ENCODE data around the gene RPL10. TPM values are rescaled to one million over a fixed set of nuclear protein-coding genes. Genes with fewer than 3 reads are reported as not detected.

Gene RPL10
- total and polyA plus RNA-seq, 9 of the 15 experiments (the other 6 are each of a cell fraction or from before 2014, with no cell fraction given): 3,774 to 7,600 (median 5,014) TPM

DNA sequence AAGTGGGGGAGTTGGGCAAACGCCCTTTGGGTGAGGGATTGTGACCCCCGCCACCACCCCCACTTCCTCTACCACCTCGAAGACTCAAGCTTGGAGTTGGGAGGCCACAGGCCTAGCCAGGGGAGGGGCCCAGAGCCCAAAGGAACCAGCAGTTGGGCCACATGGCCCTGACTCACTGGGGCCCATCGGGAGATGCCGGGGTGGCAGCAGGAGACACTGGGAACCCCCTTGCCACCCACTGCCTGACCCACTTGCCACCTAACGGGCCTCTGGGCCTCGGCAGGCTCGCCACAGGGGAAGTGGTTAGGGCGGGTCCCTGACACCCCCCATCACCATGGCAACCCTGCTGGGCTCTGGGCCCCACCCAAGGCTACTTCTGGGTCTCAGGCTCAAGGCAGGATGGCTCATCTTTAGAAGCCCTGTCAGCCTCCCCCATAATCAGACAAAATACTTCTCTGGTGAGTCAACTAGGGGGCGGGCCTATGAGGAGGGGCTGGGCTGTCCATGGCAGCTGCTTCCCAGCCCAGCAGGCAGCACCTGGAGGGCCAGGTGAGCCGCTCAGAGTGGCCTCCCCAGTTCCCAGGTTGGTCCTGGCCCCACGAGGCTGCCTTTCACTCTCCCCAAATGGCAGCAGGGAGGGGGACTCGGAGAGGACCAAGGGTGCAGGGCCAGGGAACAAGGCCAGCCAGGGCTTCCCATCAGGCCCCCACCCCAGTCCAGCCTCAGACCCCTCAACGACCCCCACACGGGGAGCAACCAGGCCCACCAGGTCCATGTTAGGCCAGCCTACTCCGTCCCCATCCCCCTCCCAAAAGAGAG, 29.3 kb upstream of the RPL10 start (continued):
- no peak for TF ChIP-seq NELFE (IDR thresholded peaks at IDR 0.05; ENCODE audit: insufficient read depth, insufficient read length)
- no peak for TF ChIP-seq BRD9 (IDR thresholded peaks at IDR 0.05; ENCODE audit: low read depth, partially characterized antibody)
- TF ChIP-seq KDM5B (IDR thresholded peaks at IDR 0.05; ENCODE audit: insufficient replicate concordance, low read depth, low read length): no peak
- TF ChIP-seq FOXP1 (CRISPR knock-in tag; IDR thresholded peaks at IDR 0.05): no peak
- no peak for TF ChIP-seq EP300 (IDR thresholded peaks at IDR 0.05; ENCODE audit: low read length)
- peak; percentile 55; the same call in 1 of the 2 replicates for TF ChIP-seq MXI1 (IDR thresholded peaks at IDR 0.05; ENCODE audit: low read depth, low read length)
- peak; percentile 56; the same call in 1 of the 2 replicates for TF ChIP-seq GABPB1 (CRISPR knock-in tag; IDR thresholded peaks at IDR 0.05)
- TF ChIP-seq, protein P1, sequence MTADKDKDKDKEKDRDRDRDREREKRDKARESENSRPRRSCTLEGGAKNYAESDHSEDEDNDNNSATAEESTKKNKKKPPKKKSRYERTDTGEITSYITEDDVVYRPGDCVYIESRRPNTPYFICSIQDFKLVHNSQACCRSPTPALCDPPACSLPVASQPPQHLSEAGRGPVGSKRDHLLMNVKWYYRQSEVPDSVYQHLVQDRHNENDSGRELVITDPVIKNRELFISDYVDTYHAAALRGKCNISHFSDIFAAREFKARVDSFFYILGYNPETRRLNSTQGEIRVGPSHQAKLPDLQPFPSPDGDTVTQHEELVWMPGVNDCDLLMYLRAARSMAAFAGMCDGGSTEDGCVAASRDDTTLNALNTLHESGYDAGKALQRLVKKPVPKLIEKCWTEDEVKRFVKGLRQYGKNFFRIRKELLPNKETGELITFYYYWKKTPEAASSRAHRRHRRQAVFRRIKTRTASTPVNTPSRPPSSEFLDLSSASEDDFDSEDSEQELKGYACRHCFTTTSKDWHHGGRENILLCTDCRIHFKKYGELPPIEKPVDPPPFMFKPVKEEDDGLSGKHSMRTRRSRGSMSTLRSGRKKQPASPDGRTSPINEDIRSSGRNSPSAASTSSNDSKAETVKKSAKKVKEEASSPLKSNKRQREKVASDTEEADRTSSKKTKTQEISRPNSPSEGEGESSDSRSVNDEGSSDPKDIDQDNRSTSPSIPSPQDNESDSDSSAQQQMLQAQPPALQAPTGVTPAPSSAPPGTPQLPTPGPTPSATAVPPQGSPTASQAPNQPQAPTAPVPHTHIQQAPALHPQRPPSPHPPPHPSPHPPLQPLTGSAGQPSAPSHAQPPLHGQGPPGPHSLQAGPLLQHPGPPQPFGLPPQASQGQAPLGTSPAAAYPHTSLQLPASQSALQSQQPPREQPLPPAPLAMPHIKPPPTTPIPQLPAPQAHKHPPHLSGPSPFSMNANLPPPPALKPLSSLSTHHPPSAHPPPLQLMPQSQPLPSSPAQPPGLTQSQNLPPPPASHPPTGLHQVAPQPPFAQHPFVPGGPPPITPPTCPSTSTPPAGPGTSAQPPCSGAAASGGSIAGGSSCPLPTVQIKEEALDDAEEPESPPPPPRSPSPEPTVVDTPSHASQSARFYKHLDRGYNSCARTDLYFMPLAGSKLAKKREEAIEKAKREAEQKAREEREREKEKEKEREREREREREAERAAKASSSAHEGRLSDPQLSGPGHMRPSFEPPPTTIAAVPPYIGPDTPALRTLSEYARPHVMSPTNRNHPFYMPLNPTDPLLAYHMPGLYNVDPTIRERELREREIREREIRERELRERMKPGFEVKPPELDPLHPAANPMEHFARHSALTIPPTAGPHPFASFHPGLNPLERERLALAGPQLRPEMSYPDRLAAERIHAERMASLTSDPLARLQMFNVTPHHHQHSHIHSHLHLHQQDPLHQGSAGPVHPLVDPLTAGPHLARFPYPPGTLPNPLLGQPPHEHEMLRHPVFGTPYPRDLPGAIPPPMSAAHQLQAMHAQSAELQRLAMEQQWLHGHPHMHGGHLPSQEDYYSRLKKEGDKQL (CRISPR knock-in tag; IDR thresholded peaks at IDR 0.05; ENCODE audit: borderline replicate concordance): no peak
- 0 out of 2 replicates have a peak, but pooled peaks have one; percentile 30 for TF ChIP-seq NR2C2 (CRISPR knock-in tag; IDR thresholded peaks at IDR 0.05)
- no peak for TF ChIP-seq NR2C2 (tag; IDR thresholded peaks at IDR 0.05)
- TF ChIP-seq, protein P2, sequence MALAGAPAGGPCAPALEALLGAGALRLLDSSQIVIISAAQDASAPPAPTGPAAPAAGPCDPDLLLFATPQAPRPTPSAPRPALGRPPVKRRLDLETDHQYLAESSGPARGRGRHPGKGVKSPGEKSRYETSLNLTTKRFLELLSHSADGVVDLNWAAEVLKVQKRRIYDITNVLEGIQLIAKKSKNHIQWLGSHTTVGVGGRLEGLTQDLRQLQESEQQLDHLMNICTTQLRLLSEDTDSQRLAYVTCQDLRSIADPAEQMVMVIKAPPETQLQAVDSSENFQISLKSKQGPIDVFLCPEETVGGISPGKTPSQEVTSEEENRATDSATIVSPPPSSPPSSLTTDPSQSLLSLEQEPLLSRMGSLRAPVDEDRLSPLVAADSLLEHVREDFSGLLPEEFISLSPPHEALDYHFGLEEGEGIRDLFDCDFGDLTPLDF (CRISPR knock-in tag; IDR thresholded peaks at IDR 0.05): 0 out of 2 replicates have a peak, but pooled peaks have one; percentile 36
- no peak for TF ChIP-seq ZNF224 (CRISPR knock-in tag; IDR thresholded peaks at IDR 0.05)
- TF ChIP-seq CBX2 (IDR thresholded peaks at IDR 0.05; ENCODE audit: insufficient read depth, low read length, poor library complexity, severe bottlenecking): no peak
- TF ChIP-seq SIN3A (IDR thresholded peaks at IDR 0.05; ENCODE audit: borderline replicate concordance in 2 of 2, control insufficient read depth in 1 of 2, low read depth in 2 of 2, low read length in 2 of 2): peak in 1 of 2 experiments; percentile 35; a peak in 1 of 4 replicates
- 0 out of 4 replicates have a peak, but pooled peaks of 1 of the 2 experiments have one; percentile 52 for TF ChIP-seq SRF (CRISPR knock-in tag; IDR thresholded peaks at IDR 0.05)
- TF ChIP-seq SAFB2 (IDR thresholded peaks at IDR 0.05; ENCODE audit: borderline replicate concordance, low read depth, low read length, severe bottlenecking): no peak
- no peak for TF ChIP-seq HNRNPUL1 (IDR thresholded peaks at IDR 0.05; ENCODE audit: low read length)
- TF ChIP-seq TCF7 (IDR thresholded peaks at IDR 0.05; ENCODE audit: borderline replicate concordance): no peak
- TF ChIP-seq FOSL1 (tag; conservative IDR thresholded peaks at IDR 0.05): peak; percentile 94

Measured in K562 (cell line).